WTC11 (cell line): ENCODE data around the gene DACH2. TPM values are rescaled to one million over a fixed set of nuclear protein-coding genes. Genes with fewer than 3 reads are reported as not detected.
A peak's percentile ranks its signal among the peaks of the same experiment; 100 is the strongest.

Source experiments
- ATAC-seq: fragments of 200-7000 bp; cut with Tn5 transposase; 2 replicates; pipeline ENCODE4 v1.10.0; 2021; ENCODE audit warnings: mild to moderate bottlenecking, moderate library complexity
- CTCF ChIA-PET: fragments of 300-600 bp; sonication (Branson Sonifier 250); formaldehyde crosslinking; loops from one replicate; lab custom pipeline; 2021; ENCODE audit warnings: antibody characterized with exemption; lab: Charles Lee
- POLR2A ChIA-PET: fragments of 350-600 bp; sonication (Branson Sonifier 250); formaldehyde crosslinking; loops from one replicate; lab custom pipeline; 2021; ENCODE audit warnings: antibody characterized with exemption; lab: Charles Lee
- DNase-seq: peaks from one replicate; pipeline ENCODE4 v3.0.0; 2021; ENCODE audit warnings: low spot score
- H3K27ac Mint-ChIP-seq: 2 replicates; pipeline ENCODE4 v1.8.0; 2021; ENCODE audit warnings: mixed read lengths
- H3K27me3 Mint-ChIP-seq: 2 replicates; pipeline ENCODE4 v1.8.0; 2021; ENCODE audit warnings: low read depth, mild to moderate bottlenecking, moderate library complexity, mixed read lengths
- H3K36me3 Mint-ChIP-seq: 2 replicates; pipeline ENCODE4 v1.8.0; 2021; ENCODE audit warnings: mixed read lengths
- H3K4me1 Mint-ChIP-seq: 2 replicates; pipeline ENCODE4 v1.8.0; 2022; ENCODE audit warnings: mixed read lengths
- H3K4me3 Mint-ChIP-seq: 2 replicates; pipeline ENCODE4 v1.8.0; 2021; ENCODE audit warnings: mild to moderate bottlenecking, moderate library complexity, mixed read lengths
- H3K9me3 Mint-ChIP-seq: 2 replicates; pipeline ENCODE4 v1.8.0; 2021; ENCODE audit warnings: mixed read lengths
- ATF2 ChIP-seq: sonication (generic); formaldehyde crosslinking; IDR thresholded peaks from 2 replicates; pipeline ENCODE4 v1.8.1; 2022; ENCODE audit warnings: low read depth, missing genetic modification reagents, borderline replicate concordance
- ATF6 ChIP-seq: sonication (generic); formaldehyde crosslinking; IDR thresholded peaks from 2 replicates; pipeline ENCODE4 v1.8.1; 2023; ENCODE audit warnings: mild to moderate bottlenecking, missing genetic modification reagents
- CREM ChIP-seq: sonication (generic); formaldehyde crosslinking; IDR thresholded peaks from 2 replicates; pipeline ENCODE4 v1.8.1; 2022; ENCODE audit warnings: mild to moderate bottlenecking, missing genetic modification reagents, moderate library complexity
- FOXK1 ChIP-seq: sonication (generic); formaldehyde crosslinking; IDR thresholded peaks from 2 replicates; pipeline ENCODE4 v1.8.0; 2022; ENCODE audit warnings: mild to moderate bottlenecking, moderate library complexity, missing genetic modification reagents
- GRHL2 ChIP-seq: fragments of 250-450 bp; sonication (Bioruptor Pico); IDR thresholded peaks from 2 replicates; pipeline ENCODE4 v1.8.0; 2022; ENCODE audit warnings: mild to moderate bottlenecking, moderate library complexity; ENCODE audit not compliant: insufficient replicate concordance, severe bottlenecking
- SMAD3 ChIP-seq: sonication (generic); formaldehyde crosslinking; IDR thresholded peaks from 2 replicates; pipeline ENCODE4 v1.8.0; 2022; ENCODE audit warnings: missing genetic modification reagents, mild to moderate bottlenecking, borderline replicate concordance
- ZBTB21 ChIP-seq: sonication (generic); formaldehyde crosslinking; IDR thresholded peaks from 2 replicates; pipeline ENCODE4 v1.8.1; 2023; ENCODE audit warnings: mild to moderate bottlenecking, missing genetic modification reagents, borderline replicate concordance
- ZNF396 ChIP-seq: fragments of 250-450 bp; sonication (Bioruptor Pico); IDR thresholded peaks from 2 replicates; pipeline ENCODE4 v1.8.0; 2021; ENCODE audit warnings: mild to moderate bottlenecking, moderate library complexity, borderline replicate concordance
- ZNF512 ChIP-seq: sonication (generic); formaldehyde crosslinking; IDR thresholded peaks from 2 replicates; pipeline ENCODE4 v1.8.1; 2022; ENCODE audit warnings: missing genetic modification reagents, borderline replicate concordance
- total RNA-seq: library from RNA; stranded (reverse); gene quantifications from 3 replicates; pipeline ENCODE4 v1.2.3, GENCODE V29; 2021
- TF ChIP-seq, protein P1 (sequence below): fragments of 200-600 bp; IDR thresholded peaks from 2 replicates; pipeline ENCODE4 v1.8.0; 2022; ENCODE audit warnings: antibody characterized with exemption
- TF ChIP-seq, protein P2 (sequence below): fragments of 250-450 bp; sonication (Bioruptor Pico); IDR thresholded peaks from 2 replicates; pipeline ENCODE4 v1.9.0; 2021; ENCODE audit warnings: mild to moderate bottlenecking, borderline replicate concordance

DACH2 gene
- total RNA-seq, 1 experiment from 2014 or later = 3.5 TPM

- Mint-ChIP-seq H3K27me3 (peaks cover 40% of the 10 kb centered on the region), H3K4me1 (peaks cover 31% of the 10 kb centered on the region), H3K9me3 (no peaks in the 10 kb centered on the region), H3K4me3 (peak overlapping the region; percentile 90), H3K27ac (no peak overlapping the region), H3K36me3 (no peaks in the 10 kb centered on the region)
- TF ChIP-seq ZNF396 (CRISPR knock-in tag) (no peak), ZBTB21 (no peak), ATF6 (no peak)
- no peak for DNase-seq
- 0 out of 2 replicates have a peak, but pooled peaks have one; percentile 1 for ATAC-seq
- ChIA-PET CTCF (interaction anchor here (1.2 to 1.3 kb wide), 2 partner anchors 23 to 26 kb away, joined by 3 read pairs; no protein-coding TSS in a partner anchor), POLR2A (no interaction called here)
Measured at GRCh38 chrX:86148594-86148993, 343 bp downstream of the DACH2 start.

DNA sequence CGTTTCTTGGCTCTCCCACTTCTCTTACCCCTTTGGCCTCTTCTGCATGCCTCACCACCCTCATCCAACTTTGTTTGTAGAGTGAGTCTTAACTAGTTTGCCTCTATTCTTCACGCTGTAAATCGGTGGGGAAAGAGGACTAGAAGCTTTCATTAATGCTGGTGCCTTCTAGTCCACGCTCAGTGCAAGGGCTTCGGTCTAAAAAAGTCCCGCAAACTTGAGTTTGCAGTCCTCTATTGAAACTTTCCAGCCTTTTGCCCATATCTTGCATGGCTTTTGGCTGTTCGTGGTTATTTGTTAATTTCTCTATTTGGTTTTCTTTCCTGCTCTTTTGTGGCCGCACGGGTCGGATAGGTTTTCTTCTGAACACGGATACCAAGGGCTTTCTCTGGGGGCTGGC, 868 bp downstream of the DACH2 start:
- no peaks in the 10 kb centered on the region for H3K36me3 Mint-ChIP-seq
- CTCF ChIA-PET = interaction anchor here (1.3 kb wide), 1 partner anchor 27 kb away, joined by 3 read pairs; no protein-coding TSS in a partner anchor
- no peak for DNase-seq
- H3K27ac Mint-ChIP-seq = no peak overlapping the region
- peak overlapping the region; percentile 90 for H3K4me3 Mint-ChIP-seq
- peaks cover 40% of the 10 kb centered on the region for H3K27me3 Mint-ChIP-seq
- no peak for ATAC-seq
- H3K4me1 Mint-ChIP-seq = peaks cover 26% of the 10 kb centered on the region
- POLR2A ChIA-PET = no interaction called here
- TF ChIP-seq, protein P1, sequence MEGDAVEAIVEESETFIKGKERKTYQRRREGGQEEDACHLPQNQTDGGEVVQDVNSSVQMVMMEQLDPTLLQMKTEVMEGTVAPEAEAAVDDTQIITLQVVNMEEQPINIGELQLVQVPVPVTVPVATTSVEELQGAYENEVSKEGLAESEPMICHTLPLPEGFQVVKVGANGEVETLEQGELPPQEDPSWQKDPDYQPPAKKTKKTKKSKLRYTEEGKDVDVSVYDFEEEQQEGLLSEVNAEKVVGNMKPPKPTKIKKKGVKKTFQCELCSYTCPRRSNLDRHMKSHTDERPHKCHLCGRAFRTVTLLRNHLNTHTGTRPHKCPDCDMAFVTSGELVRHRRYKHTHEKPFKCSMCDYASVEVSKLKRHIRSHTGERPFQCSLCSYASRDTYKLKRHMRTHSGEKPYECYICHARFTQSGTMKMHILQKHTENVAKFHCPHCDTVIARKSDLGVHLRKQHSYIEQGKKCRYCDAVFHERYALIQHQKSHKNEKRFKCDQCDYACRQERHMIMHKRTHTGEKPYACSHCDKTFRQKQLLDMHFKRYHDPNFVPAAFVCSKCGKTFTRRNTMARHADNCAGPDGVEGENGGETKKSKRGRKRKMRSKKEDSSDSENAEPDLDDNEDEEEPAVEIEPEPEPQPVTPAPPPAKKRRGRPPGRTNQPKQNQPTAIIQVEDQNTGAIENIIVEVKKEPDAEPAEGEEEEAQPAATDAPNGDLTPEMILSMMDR = no peak
- TF ChIP-seq FOXK1 = no peak
- no peak for TF ChIP-seq SMAD3 (CRISPR knock-in tag)
- TF ChIP-seq, protein P2, sequence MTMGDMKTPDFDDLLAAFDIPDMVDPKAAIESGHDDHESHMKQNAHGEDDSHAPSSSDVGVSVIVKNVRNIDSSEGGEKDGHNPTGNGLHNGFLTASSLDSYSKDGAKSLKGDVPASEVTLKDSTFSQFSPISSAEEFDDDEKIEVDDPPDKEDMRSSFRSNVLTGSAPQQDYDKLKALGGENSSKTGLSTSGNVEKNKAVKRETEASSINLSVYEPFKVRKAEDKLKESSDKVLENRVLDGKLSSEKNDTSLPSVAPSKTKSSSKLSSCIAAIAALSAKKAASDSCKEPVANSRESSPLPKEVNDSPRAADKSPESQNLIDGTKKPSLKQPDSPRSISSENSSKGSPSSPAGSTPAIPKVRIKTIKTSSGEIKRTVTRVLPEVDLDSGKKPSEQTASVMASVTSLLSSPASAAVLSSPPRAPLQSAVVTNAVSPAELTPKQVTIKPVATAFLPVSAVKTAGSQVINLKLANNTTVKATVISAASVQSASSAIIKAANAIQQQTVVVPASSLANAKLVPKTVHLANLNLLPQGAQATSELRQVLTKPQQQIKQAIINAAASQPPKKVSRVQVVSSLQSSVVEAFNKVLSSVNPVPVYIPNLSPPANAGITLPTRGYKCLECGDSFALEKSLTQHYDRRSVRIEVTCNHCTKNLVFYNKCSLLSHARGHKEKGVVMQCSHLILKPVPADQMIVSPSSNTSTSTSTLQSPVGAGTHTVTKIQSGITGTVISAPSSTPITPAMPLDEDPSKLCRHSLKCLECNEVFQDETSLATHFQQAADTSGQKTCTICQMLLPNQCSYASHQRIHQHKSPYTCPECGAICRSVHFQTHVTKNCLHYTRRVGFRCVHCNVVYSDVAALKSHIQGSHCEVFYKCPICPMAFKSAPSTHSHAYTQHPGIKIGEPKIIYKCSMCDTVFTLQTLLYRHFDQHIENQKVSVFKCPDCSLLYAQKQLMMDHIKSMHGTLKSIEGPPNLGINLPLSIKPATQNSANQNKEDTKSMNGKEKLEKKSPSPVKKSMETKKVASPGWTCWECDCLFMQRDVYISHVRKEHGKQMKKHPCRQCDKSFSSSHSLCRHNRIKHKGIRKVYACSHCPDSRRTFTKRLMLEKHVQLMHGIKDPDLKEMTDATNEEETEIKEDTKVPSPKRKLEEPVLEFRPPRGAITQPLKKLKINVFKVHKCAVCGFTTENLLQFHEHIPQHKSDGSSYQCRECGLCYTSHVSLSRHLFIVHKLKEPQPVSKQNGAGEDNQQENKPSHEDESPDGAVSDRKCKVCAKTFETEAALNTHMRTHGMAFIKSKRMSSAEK (CRISPR knock-in tag) = no peak
- TF ChIP-seq GRHL2 (CRISPR knock-in tag) = no peak
- TF ChIP-seq ZNF512 (CRISPR knock-in tag) = no peak
- TF ChIP-seq ATF2 = no peak
- TF ChIP-seq CREM (CRISPR knock-in tag) = no peak
- TF ChIP-seq, all 79 proteins: peak for 0
- no peaks in the 10 kb centered on the region for H3K9me3 Mint-ChIP-seq
